Mesothelial cell of epicardium (in vitro differentiated cells): Measurements from ENCODE around the gene EP400. TPM values are rescaled to one million over a fixed set of nuclear protein-coding genes. Genes with fewer than 3 reads are reported as not detected.

Source experiments
- DNase-seq, 2 experiments: peaks; one replicate each; pipeline ENCODE4 v3.0.0; 2021; ENCODE audit warnings: low spot score in 2 of 2; ENCODE audit not compliant: unreplicated experiment in 2 of 2
- H3K27ac Mint-ChIP-seq: 2 replicates; pipeline ENCODE4 v1.8.0; 2021; ENCODE audit warnings: mixed read lengths
- H3K27me3 Mint-ChIP-seq: 2 replicates; pipeline ENCODE4 v1.8.0; 2021; ENCODE audit warnings: low read depth, mixed read lengths
- H3K36me3 Mint-ChIP-seq: 2 replicates; pipeline ENCODE4 v1.8.0; 2021; ENCODE audit warnings: mixed read lengths
- H3K4me1 Mint-ChIP-seq: 2 replicates; pipeline ENCODE4 v1.8.0; 2021; ENCODE audit warnings: mixed read lengths
- H3K4me3 Mint-ChIP-seq: 2 replicates; pipeline ENCODE4 v1.8.0; 2021; ENCODE audit warnings: mild to moderate bottlenecking, moderate library complexity, mixed read lengths
- H3K9me3 Mint-ChIP-seq: 2 replicates; pipeline ENCODE4 v1.8.0; 2021; ENCODE audit warnings: mixed read lengths
- CTCF ChIP-seq: fragments of 200-600 bp; sonication (generic); IDR thresholded peaks from one replicate; pipeline ENCODE4 v1.5.0; 2021; ENCODE audit warnings: antibody characterized with exemption; ENCODE audit not compliant: unreplicated experiment
- total RNA-seq: library from RNA; stranded (reverse); gene quantifications from 3 replicates; pipeline ENCODE4 v1.2.1, GENCODE V29; 2021

The EP400 gene
- total RNA-seq, 1 donor from 2014 or later, result 77.9 TPM

- no peaks in the 10 kb centered on the region for H3K4me1 Mint-ChIP-seq
- H3K27me3 Mint-ChIP-seq, result no peaks in the 10 kb centered on the region
- no peak for DNase-seq
- no peak overlapping the region for H3K4me3 Mint-ChIP-seq
- H3K36me3 Mint-ChIP-seq, result peaks cover 23% of the 10 kb centered on the region
- H3K9me3 Mint-ChIP-seq, result no peaks in the 10 kb centered on the region
- TF ChIP-seq CTCF, result no peak
- no peak overlapping the region for H3K27ac Mint-ChIP-seq
Observed at GRCh38 chr12:132075026-132075713, 125.4 kb downstream of the EP400 start.

GRCh38 chr12:132075714-132076553, 126.2 kb downstream of the EP400 start:
- Mint-ChIP-seq H3K27ac (no peak overlapping the region), H3K4me1 (no peaks in the 10 kb centered on the region), H3K9me3 (no peaks in the 10 kb centered on the region), H3K27me3 (no peaks in the 10 kb centered on the region), H3K36me3 (peaks cover 20% of the 10 kb centered on the region), H3K4me3 (no peak overlapping the region)
- TF ChIP-seq CTCF, result no peak
- DNase-seq, result no peak

- DNase-seq, result no peak
- peaks cover 20% of the 10 kb centered on the region for H3K36me3 Mint-ChIP-seq
- no peaks in the 10 kb centered on the region for H3K4me1 Mint-ChIP-seq
- TF ChIP-seq CTCF, result no peak
- no peak overlapping the region for H3K27ac Mint-ChIP-seq
- H3K9me3 Mint-ChIP-seq, result no peaks in the 10 kb centered on the region
- H3K4me3 Mint-ChIP-seq, result no peak overlapping the region
- H3K27me3 Mint-ChIP-seq, result no peaks in the 10 kb centered on the region
Observed at GRCh38 chr12:132076711-132077110, 127.0 kb downstream of the EP400 start.

GRCh38 chr12:132077322-132078100, 127.8 kb downstream of the EP400 start:
- Mint-ChIP-seq H3K27ac (no peak overlapping the region), H3K9me3 (no peaks in the 10 kb centered on the region), H3K4me3 (no peak overlapping the region), H3K4me1 (no peaks in the 10 kb centered on the region), H3K27me3 (no peaks in the 10 kb centered on the region), H3K36me3 (peaks cover 18% of the 10 kb centered on the region)
- DNase-seq, result no peak
- TF ChIP-seq CTCF, result no peak

- no peaks in the 10 kb centered on the region for H3K9me3 Mint-ChIP-seq
- no peak for TF ChIP-seq CTCF
- DNase-seq, result no peak
- H3K27ac Mint-ChIP-seq, result no peak overlapping the region
- no peaks in the 10 kb centered on the region for H3K4me1 Mint-ChIP-seq
- H3K27me3 Mint-ChIP-seq, result no peaks in the 10 kb centered on the region
- no peak overlapping the region for H3K4me3 Mint-ChIP-seq
- peaks cover 18% of the 10 kb centered on the region for H3K36me3 Mint-ChIP-seq
Observed at GRCh38 chr12:132078190-132078589, 128.4 kb downstream of the EP400 start.
